SW480 (cell line): Measurements from ENCODE around the gene PRR23C.
"Not testable (repeated sequence)": the region's sequence is repeated elsewhere in the genome, so short reads cannot be mapped to it uniquely, and the experiment has no call there.

Experiments used
- DNase-seq: peaks from one replicate; pipeline ENCODE4 v3.0.0-alpha.2; 2016; ENCODE audit warnings: low spot score

The PRR23C gene

GRCh38 chr3:139044366-139045210 is at the start of gene PRR23C:
Gene PRR23C, minus strand, starts transcription at chr3:139044892. Its CDS starts 272 bp downstream, at chr3:139044620.
- no peak for DNase-seq

- no peak for DNase-seq
Observed at GRCh38 chr3:139093840-139094239, 49.1 kb upstream of the PRR23C start.

GRCh38 chr3:139088462-139089324 is 44.0 kb upstream of the PRR23C start:
- no peak for DNase-seq

- no peak for DNase-seq
Observed at GRCh38 chr3:139087621-139088020, 42.9 kb upstream of the PRR23C start.

- no peak for DNase-seq
Observed at GRCh38 chr3:139084176-139084575, 39.5 kb upstream of the PRR23C start.

GRCh38 chr3:139074565-139075115 is 29.9 kb upstream of the PRR23C start:
- DNase-seq, result no peak

GRCh38 chr3:139062918-139063317 is 18.2 kb upstream of the PRR23C start:
- DNase-seq, result no peak

GRCh38 chr3:139052802-139053600 is 8.3 kb upstream of the PRR23C start:
- no peak for DNase-seq

GRCh38 chr3:139043554-139044365 is 932 bp downstream of the PRR23C start:
- DNase-seq, result no peak

GRCh38 chr3:139037478-139037877 is 7.2 kb downstream of the PRR23C start:
- DNase-seq, result no peak

- no peak for DNase-seq
Observed at GRCh38 chr3:139032326-139033002, 12.2 kb downstream of the PRR23C start.

- DNase-seq, result not testable (repeated sequence)
Observed at GRCh38 chr3:139030576-139030975, 14.1 kb downstream of the PRR23C start.

GRCh38 chr3:139024968-139025367 is 19.7 kb downstream of the PRR23C start:
- DNase-seq, result no peak

- DNase-seq, result no peak
Observed at GRCh38 chr3:139020868-139021234, 23.8 kb downstream of the PRR23C start, which contains the start of gene PRR23B. Gene PRR23B, minus strand, starts transcription at chr3:139020926. Its CDS starts 265 bp downstream, at chr3:139020661.

- DNase-seq, result no peak
Observed at GRCh38 chr3:139020036-139020867, 24.4 kb downstream of the PRR23C start.

- DNase-seq, result peak; percentile 64
Observed at GRCh38 chr3:139016430-139017048, 28.2 kb downstream of the PRR23C start.

- DNase-seq, result no peak
Observed at GRCh38 chr3:139006051-139006716, 38.5 kb downstream of the PRR23C start, which contains the start of gene PRR23A. Gene PRR23A, minus strand, starts transcription at chr3:139006268. Its CDS starts 0 bp downstream, at chr3:139006268.

- no peak for DNase-seq
Observed at GRCh38 chr3:139005356-139005993, 39.2 kb downstream of the PRR23C start.
